ENCODE results near the gene TEX48.

DNA sequence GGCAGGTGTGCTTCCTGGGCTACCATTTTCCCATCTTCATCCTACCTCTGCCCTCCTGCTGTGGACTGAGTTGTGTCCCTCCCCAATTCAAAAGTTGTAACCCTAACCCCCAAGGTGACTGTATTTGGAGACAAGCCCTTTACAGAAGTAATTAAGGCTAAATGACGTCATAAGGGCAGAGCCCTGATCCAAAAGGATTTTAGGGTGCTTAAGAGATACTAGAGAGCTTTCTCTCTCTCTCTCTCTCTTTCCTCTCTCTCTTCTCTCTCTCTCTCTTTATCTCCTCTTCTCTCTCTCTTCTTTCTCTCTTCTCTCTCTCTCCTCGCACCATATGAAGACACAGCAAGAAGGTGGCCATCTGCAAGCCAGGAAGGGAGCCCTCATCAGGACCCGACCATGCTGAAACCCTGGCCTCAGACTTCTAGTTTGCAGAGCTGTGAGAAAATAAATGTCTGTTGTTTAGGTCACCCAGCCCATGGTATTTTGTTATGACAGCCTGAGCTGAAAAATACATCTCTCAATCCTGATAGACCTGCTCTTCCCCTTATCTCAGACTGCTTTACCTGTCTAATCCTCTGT lies 36.0 kb upstream of the TEX48 start:
- TF ChIP-seq CTCF (IDR thresholded peaks at IDR 0.05), result no peak
- no peak for TF ChIP-seq POLR2AphosphoS5 (IDR thresholded peaks at IDR 0.05)
